Loucy (cell line): ENCODE measurements around the gene VPREB1.
"Not testable (repeated sequence)": the region's sequence is repeated elsewhere in the genome, so short reads cannot be mapped to it uniquely, and the experiment has no call there.

Source experiments
- EZH2phosphoT487 ChIP-seq: fragments of 200-600 bp; IDR thresholded peaks from 2 replicates; pipeline ENCODE4 v1.6.1; 2018; ENCODE audit warnings: antibody characterized with exemption, mild to moderate bottlenecking, moderate library complexity, borderline replicate concordance
- TF ChIP-seq, protein P1 (sequence below): fragments of 200-600 bp; sonication (generic); conservative IDR thresholded peaks from 2 replicates; pipeline ENCODE4 v1.5.1; 2014; ENCODE audit warnings: mild to moderate bottlenecking, antibody characterized with exemption, low read length

DNA sequence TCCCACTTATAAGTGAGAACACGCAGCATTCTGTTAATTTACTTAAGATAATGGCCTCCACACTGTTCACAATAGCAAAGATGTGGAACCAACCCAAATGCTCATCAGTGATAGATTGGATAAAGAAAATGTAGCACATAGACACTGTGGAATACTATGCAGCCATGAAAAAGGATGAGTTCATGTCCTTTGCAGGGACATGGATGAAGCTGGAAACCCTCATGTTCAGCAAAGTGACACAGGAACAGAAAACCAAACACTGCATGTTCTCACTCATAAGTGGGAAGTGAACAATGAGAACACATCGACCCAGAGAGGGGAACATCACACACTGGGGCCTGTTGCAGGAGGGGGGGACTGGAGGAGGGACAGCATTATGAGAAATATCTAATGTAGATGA lies 15.6 kb downstream of the VPREB1 start:
- TF ChIP-seq, protein P1, sequence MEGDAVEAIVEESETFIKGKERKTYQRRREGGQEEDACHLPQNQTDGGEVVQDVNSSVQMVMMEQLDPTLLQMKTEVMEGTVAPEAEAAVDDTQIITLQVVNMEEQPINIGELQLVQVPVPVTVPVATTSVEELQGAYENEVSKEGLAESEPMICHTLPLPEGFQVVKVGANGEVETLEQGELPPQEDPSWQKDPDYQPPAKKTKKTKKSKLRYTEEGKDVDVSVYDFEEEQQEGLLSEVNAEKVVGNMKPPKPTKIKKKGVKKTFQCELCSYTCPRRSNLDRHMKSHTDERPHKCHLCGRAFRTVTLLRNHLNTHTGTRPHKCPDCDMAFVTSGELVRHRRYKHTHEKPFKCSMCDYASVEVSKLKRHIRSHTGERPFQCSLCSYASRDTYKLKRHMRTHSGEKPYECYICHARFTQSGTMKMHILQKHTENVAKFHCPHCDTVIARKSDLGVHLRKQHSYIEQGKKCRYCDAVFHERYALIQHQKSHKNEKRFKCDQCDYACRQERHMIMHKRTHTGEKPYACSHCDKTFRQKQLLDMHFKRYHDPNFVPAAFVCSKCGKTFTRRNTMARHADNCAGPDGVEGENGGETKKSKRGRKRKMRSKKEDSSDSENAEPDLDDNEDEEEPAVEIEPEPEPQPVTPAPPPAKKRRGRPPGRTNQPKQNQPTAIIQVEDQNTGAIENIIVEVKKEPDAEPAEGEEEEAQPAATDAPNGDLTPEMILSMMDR: not testable (repeated sequence)
- not testable (repeated sequence) for TF ChIP-seq EZH2phosphoT487
